ENCODE data around the gene NRCAM. TPM values are rescaled to one million over a fixed set of nuclear protein-coding genes. Genes with fewer than 3 reads are reported as not detected.

NRCAM gene
- total and polyA plus RNA-seq, 2 of the 8 experiments (the other 6 are each of a cell fraction or from before 2014, with no cell fraction given) = 2.7 to 3.8 TPM

DNA sequence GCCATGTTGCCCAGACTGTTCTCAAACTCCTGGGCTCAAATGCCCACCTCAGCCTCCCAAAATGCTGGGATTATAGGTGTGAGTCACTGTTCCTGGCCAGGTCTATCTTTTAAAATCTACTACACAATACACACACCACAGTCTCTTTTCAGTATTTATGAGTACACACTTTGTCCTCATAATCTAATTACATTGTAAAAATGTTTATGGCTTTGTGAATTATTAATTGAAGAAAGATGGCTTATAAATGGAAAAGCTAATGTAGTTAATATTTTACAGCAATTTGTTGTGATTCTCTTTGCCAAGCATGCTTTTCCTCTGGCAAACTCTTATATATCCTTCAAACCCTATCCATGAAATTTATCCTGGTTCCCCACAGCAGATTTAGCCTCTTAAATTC is 348.1 kb downstream of the NRCAM start:
- Histone ChIP-seq H3K79me2 (ENCODE audit: control insufficient read depth in 1 of 2, insufficient read depth in 2 of 2, low read length in 2 of 2) (no peaks in the 10 kb centered on the region), H3K27me3 (replicated peaks in 1 of 4; ENCODE audit: control insufficient read depth in 3 of 4, extremely low read depth in 1 of 4, insufficient read depth in 3 of 4, low read length in 3 of 4) (no peaks in the 10 kb centered on the region), H3K4me2 (ENCODE audit: insufficient read depth in 1 of 2, low read depth in 2 of 2, low read length in 2 of 2) (no peak overlapping the region), H3K9ac (replicated peaks in 1 of 4; ENCODE audit: extremely low read depth in 1 of 4, low read depth in 3 of 4, low read length in 3 of 4) (no peak overlapping the region), H3K79me1 (ENCODE audit: low read depth, low read length) (no peaks in the 10 kb centered on the region), H2BK20ac (ENCODE audit: low read length) (no peak overlapping the region), H3K4ac (replicated peaks; ENCODE audit: insufficient read length, low read depth, low read length) (no peak overlapping the region), H3K4me1 (replicated peaks in 1 of 4; ENCODE audit: control insufficient read depth in 3 of 4, insufficient read depth in 4 of 4, low read length in 3 of 4) (no peaks in the 10 kb centered on the region), H3K36me3 (ENCODE audit: control insufficient read depth in 2 of 4, insufficient read depth in 4 of 4, low read length in 3 of 4) (no peaks in the 10 kb centered on the region), H3K14ac (ENCODE audit: insufficient read length) (no peak overlapping the region), H2BK5ac (ENCODE audit: low read depth, low read length) (no peak overlapping the region), H4K5ac (ENCODE audit: insufficient read length, low read depth, low read length) (no peak overlapping the region), H3K18ac (ENCODE audit: extremely low read depth, low read length) (no peak overlapping the region), H3K27ac (ENCODE audit: low read depth, low read length) (no peak overlapping the region), H2BK12ac (ENCODE audit: low read depth, low read length) (no peak overlapping the region), H3K9me3 (ENCODE audit: insufficient read depth in 2 of 2, low read depth in 1 of 2, low read length in 1 of 2) (no peaks in the 10 kb centered on the region), H3K23ac (ENCODE audit: insufficient read length) (no peak overlapping the region), H2AK5ac (ENCODE audit: low read depth, low read length) (no peak overlapping the region), H4K20me1 (replicated peaks in 1 of 2; ENCODE audit: control insufficient read depth in 1 of 2, insufficient read depth in 2 of 2, low read length in 2 of 2) (no peaks in the 10 kb centered on the region), H2BK15ac (ENCODE audit: low read length) (no peak overlapping the region), H2BK120ac (replicated peaks; ENCODE audit: low read depth, low read length) (no peak overlapping the region), H3K23me2 (ENCODE audit: low read depth, low read length) (no peaks in the 10 kb centered on the region), H4K8ac (ENCODE audit: extremely low read depth, insufficient read depth, low read length) (no peak overlapping the region), H3K56ac (replicated peaks; ENCODE audit: insufficient read length, low read depth, low read length) (no peak overlapping the region), H2AFZ (ENCODE audit: low read length) (no peak overlapping the region), H4K91ac (replicated peaks; ENCODE audit: insufficient read length, low read length) (no peak overlapping the region), H3K4me3 (ENCODE audit: extremely low read depth in 1 of 4, insufficient read depth in 2 of 4, low read depth in 3 of 4, low read length in 4 of 4) (no peak overlapping the region)
- ChIA-PET POLR2A (ENCODE audit: partially characterized antibody) (no interaction called here), CTCF (ENCODE audit: partially characterized antibody) (interaction anchor here (2.4 kb wide), 1 partner anchor 32 kb away, joined by 7 read pairs; no protein-coding TSS in a partner anchor)
- DNase-seq (ENCODE audit: low read depth in 1 of 2, low spot score in 2 of 2) = no peak
- no peak for FAIRE-seq
- TF ChIP-seq SUZ12 (IDR thresholded peaks at IDR 0.05; ENCODE audit: low read length) (no peak), RBBP5 (IDR thresholded peaks at IDR 0.05; ENCODE audit: borderline replicate concordance, low read depth, low read length) (no peak), HDAC2 (IDR thresholded peaks at IDR 0.05; ENCODE audit: borderline replicate concordance in 1 of 2, low read depth in 2 of 2, low read length in 2 of 2) (no peak), POLR2A (IDR thresholded peaks at IDR 0.05; ENCODE audit: control extremely low read depth in 1 of 2, low read depth in 2 of 2, low read length in 2 of 2) (no peak), JUN (IDR thresholded peaks at IDR 0.05; ENCODE audit: low read depth, low read length) (no peak), ZNF274 (IDR thresholded peaks at IDR 0.05; ENCODE audit: borderline replicate concordance, extremely low read depth, low read length) (no peak), TAF7 (optimal IDR thresholded peaks at IDR 0.05; ENCODE audit: borderline replicate concordance, low read depth, low read length) (no peak), TBP (IDR thresholded peaks at IDR 0.05; ENCODE audit: low read depth, low read length) (no peak), EZH2 (IDR thresholded peaks at IDR 0.05; ENCODE audit: low read depth, low read length, severe bottlenecking) (no peak), SRF (IDR thresholded peaks at IDR 0.05; ENCODE audit: low read depth, low read length) (no peak), SAP30 (IDR thresholded peaks at IDR 0.05; ENCODE audit: insufficient read depth, insufficient replicate concordance, low read length) (no peak), EP300 (IDR thresholded peaks at IDR 0.05; ENCODE audit: borderline replicate concordance in 1 of 2, low read depth in 2 of 2, low read length in 2 of 2) (no peak), SP4 (IDR thresholded peaks at IDR 0.05; ENCODE audit: low read length) (no peak), CBX5 (IDR thresholded peaks at IDR 0.05; ENCODE audit: low read depth, low read length) (no peak), YY1 (IDR thresholded peaks at IDR 0.05; ENCODE audit: low read depth, low read length) (no peak), SIRT6 (IDR thresholded peaks at IDR 0.05; ENCODE audit: low read length) (no peak)

All from H1 (cell line).